ENCODE results near the gene CA5A.
"Not testable (repeated sequence)": the region's sequence is repeated elsewhere in the genome, so short reads cannot be mapped to it uniquely, and the experiment has no call there.

Gene CA5A

DNA sequence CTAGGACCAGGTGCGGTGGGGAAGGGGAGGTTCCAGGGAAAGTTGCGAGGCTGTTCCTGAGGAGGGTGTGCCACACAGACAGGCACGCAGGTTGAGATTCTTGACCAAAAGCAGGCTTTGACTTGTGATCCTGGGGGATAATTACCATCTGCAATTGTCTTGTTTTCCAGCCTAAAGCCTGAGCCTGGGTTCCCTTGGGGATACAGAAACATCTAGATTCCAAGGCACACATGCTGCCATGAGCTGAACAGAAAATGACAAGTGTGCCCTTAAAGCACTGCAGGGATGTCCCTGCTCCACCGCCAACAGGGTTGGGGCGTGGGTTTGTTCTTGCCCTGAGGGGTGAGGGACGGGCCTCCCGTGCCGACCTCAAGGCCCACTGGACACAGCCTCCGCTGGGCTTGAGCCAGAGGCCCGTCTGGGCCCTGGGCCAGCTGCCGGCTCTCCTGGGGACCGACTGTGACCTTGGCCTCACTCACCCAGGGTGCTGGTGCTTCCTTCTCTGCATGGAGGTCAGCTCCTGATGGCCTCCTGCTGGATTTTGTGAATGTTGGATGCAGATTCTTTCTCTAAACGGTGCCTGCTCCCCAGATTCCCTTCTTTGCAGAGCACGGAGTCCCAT lies 14.0 kb downstream of the CA5A start:
- DNase-seq = no peak

- DNase-seq = no peak
Measured at GRCh38 chr16:87921236-87921773, 15.0 kb downstream of the CA5A start.

DNA sequence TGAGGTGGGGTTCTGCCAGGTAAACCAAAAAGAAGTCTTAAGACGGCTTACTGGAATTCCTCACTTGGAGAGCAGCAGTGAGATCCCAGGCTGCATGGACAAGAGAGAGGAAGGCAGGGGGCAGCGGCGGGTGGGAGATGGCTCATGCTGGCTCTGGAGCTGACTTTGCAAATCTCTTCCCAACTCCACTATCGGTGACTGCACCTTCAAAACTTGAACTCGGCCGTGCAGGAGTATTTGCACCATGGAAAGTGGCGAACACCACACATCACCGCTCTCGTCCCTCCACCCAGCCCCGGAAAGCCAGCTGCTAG lies 16.7 kb downstream of the CA5A start:
- no peak for DNase-seq

- DNase-seq = no peak
Measured at GRCh38 chr16:87918866-87919680, 17.3 kb downstream of the CA5A start.

GRCh38 chr16:87918338-87918737 lies 18.0 kb downstream of the CA5A start:
- DNase-seq = no peak

DNA sequence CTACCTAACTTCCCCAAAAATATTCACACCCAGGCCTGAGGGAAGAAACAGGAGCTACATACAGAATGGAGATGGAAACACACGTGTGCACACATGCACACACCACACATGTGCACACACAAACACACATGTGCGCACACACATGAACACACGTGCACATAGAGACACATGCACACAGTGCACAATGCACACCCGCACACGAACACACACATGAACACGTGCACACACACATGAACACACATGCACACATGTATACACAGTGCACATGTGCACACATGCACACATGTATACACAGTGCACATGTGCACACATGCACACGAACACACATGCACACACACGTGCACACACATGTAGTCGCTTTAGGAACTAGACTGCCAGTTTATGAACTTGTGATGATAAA lies 18.8 kb downstream of the CA5A start:
- no peak for DNase-seq

- DNase-seq = no peak
Measured at GRCh38 chr16:87914812-87915211, 21.5 kb downstream of the CA5A start.

DNA sequence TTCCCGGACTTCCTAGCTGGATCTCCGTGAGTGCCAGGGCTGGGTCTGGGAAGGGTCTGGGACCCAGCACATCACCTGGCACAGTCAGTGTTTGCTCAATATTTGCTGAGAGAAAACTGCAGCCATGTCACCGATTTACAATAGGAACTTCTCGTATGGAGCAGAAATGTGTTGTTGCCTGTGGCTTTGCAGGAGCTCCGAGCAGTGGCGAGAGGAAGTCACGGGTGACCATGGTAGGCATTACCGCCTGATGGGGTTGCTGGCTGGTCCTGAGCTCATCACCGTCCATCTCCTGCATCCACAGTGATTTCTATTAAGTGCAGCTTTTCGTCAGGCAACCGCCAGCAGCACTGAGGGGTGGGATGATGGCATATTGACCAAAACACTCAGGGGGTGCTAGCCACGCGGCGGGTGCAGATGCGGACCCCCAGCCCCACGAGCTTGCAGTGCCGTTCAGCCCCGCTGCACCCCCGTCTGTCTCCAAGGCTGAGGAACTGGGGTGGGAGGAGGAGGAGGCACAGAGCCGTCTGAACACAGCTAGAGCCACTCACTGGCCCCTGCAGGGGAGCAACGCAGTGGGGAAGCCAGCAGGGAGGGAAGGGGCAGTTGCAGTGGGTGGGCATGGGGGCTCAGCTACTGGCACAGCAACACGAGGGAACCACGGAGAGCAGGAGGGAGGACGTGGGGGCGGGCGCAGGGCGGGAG lies 22.2 kb downstream of the CA5A start:
- not testable (repeated sequence) for DNase-seq

DNA sequence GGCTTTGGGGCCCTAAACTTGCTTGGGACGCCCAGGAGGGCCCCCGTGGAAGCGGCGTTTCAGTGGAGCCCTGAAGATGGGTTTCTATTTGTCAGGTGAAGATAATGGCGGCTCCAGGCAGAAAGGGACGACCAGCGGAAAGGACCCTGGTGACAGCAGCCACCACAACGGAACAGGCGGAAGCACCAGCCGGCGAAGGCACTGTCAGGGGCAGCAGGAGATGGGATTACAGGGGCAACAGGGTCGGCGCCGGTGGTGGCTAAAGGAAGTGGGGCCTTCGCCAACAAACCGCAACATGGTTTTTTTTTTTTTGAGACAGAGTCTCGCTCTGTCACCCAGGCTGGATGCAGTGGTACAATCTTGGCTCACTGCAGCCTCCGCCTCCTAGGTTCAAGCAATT lies 23.6 kb downstream of the CA5A start:
- not testable (repeated sequence) for DNase-seq

DNA sequence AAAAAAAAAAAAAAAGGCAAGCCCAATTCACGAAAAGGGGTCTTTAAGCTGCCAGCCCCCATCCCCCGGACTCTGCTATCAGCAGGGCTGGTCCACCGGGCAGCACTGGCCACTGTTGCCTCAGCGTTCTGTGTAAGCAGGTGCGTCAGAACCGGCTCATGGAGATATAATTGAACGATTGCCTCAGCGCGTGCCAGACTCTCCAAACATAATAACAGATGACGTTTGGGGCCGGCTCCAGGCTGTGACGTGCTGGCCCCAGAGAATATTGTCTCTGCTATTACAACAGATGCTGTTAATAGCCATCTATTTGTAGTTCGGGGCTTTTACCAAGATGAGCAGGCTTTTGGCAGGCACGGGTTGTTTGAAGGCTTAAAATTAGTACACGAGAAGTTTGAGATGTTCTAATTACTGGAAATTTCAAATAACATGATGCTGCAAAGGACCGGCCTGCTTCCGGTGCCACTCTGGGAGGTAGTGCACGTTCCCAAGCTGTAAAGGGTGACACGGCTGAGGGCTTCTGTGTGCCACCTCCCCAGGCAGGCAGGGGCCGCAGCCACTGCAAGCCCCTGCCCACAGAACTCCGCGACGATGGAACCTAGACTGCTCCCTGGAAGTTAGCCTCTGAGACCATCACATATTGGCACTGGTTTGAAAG lies 25.1 kb downstream of the CA5A start:
- peak; percentile 74 for DNase-seq

DNA sequence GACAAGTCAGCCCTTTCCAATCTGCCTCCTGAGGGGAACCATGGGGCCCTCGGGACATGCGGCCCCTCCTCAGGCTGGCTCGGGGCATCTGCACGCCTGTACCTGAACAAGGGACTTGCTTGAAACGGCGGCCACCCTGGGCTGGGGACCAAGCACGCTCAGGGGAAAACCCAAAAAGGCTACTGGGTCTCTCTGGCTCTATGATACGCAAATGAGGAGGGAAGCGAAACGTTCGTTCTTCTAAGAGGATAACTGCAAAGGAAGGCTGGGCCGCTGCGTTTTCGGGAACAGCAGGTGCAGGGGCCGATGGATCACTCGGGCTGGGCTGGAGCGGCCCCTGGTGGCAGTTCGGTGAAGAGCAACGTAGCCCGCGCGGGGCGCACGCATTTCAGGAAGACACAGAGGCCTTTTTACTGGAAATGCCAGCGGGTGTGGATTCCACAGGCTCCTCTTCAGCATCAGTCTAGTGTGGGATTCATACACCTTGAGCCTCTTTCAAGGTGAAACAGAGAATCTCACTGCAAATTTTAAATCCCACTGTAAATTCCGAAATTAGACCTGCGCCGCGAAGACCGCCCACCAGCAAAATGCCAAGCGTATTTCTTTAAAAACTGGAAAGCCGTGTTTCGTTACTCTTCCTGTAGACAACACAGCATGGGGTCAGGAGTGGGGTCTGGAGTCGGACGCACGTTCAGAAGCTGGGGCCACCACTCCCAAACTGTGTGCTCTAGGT lies 27.0 kb downstream of the CA5A start:
- peak; percentile 27 for DNase-seq

DNA sequence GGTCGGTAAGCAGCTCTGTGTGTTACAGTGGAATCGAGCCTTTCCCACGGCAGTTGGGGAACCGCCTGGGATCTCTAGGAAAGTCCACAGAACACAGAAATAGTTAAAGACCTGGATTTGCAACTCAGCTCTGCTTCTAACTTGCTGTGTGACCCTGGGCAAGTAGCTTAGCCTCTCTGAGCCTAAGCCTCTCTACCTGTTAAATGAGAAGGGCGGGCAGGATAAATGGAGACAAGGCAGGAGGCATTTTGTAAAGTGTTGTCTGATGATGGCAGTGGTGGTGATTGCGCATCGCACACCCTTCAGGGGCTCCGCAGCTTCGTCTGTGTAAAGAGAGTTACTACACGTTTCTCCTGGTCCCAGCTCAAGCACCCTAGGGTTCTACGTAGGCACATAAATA lies 28.2 kb downstream of the CA5A start:
- DNase-seq = not testable (repeated sequence)

- not testable (repeated sequence) for DNase-seq
Measured at GRCh38 chr16:87905521-87905920, 30.8 kb downstream of the CA5A start.

GRCh38 chr16:87904963-87905362 lies 31.4 kb downstream of the CA5A start:
- DNase-seq = not testable (repeated sequence)

DNA sequence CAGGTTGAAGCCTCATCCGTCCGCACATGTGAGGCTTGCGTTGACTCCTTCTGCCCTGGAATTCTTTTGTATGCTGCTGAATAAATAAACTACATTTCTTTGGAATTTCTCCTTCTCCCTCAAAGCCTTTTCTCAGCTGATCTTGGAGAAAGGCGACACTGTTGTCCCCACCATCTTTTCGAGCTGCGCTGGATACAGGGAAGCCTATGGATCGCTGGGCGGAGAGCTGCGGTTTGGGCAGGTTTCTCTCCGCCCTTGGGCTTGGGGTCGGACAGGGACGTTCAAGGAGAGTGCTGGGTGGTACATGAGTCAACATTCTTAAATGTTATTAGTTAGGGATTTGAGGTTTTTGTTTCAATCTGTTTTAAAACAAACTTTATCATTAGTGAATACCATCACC lies 35.8 kb downstream of the CA5A start:
- DNase-seq = not testable (repeated sequence)

DNA sequence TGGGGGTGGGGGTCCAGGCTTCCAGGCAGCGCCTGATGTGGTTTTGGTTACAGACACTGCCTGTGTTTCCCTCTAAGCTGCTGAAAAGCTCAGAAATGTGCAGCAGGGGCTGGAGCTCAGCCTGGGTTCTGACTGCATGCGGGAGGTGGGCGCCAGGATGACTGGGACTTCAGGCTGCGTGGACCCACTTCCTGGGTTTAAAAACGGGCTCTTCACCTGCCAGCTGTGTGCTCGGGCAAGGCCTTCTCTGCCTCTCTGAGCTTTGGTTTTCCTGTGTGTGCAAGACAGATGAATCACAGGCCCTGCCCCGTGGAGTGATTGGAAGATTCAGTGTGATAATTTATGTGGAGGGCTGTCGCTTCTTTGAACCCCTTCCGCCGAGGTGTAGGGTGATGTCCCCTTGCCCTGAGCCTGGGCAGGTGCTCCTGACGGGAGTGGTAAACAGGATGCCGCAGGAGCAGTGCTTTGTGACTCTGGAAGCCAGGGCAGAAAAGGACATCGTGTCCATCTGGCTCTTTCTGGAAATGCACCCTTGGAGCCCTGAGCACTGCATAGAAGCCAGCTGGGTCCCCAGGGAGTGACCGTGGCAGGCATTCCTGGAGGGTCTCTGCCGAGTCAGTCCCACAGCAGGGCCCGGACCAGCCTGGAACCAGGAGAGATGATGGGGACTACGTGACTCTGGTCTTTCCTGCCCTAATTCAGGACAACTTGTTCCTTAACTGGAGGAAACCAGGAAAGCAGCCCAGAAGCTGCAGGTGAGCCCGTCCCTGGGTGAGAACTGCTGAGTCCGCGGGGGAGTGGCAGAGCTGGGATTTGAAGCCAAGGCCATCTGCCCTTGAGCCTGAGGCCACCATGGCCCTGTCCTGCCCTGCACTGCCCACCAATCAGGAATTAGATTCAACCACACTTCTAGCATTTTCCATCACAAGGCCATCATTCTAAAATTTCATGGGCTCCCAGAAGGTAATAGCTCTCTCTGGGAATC lies 38.5 kb downstream of the CA5A start:
- no peak for DNase-seq

DNA sequence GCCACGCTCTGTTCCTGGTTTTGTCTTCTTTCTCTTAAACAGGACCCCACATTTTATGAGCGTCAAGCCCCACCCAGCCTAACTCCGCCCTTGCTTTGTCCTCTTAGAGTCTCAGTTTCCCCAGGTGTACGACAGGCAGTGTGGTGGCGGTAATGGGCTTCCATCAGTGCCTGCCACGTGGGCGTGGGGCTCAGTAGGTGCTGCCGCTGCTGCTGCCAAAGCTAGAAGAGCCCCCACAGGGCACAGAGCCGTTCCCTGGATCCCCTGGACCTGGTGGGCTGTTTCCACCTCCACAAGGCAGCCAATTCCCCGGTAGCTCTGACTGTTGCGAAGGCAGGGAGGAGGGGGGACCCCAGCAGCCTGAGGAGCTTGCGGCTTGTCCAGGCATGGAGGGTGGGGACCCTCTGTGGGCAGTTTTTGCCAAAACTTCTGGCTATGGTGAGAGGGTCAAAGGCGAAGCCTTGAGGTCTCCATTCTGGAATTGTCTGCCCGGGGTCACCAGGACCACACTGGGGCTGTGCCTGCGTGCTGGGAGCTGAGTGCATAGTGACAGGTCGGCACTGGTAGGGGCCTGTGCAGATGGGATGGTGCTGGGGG lies 39.3 kb downstream of the CA5A start:
- not testable (repeated sequence) for DNase-seq

GRCh38 chr16:87896176-87896890 lies 40.0 kb downstream of the CA5A start:
- DNase-seq = not testable (repeated sequence)

GRCh38 chr16:87895641-87896141 lies 40.6 kb downstream of the CA5A start:
- DNase-seq = no peak

- not testable (repeated sequence) for DNase-seq
Measured at GRCh38 chr16:87894005-87894404, 42.3 kb downstream of the CA5A start.
